Body of pancreas (tissue), 4 donors: Measurements from ENCODE around the gene FERMT1.

Experiments used
- POLR2A ChIP-seq, 3 donors: fragments of 450-650 bp; IDR thresholded peaks; one replicate each; pipeline ENCODE4 v1.6.1; 2016; ENCODE audit warnings: antibody characterized with exemption in 3 of 3, mild to moderate bottlenecking in 2 of 3
- TF ChIP-seq, protein P1 (sequence below), 7 experiments: fragments of 450-650 bp in 4 of 7; fragments of 200-600 bp in 3 of 7; sonication (generic) in 3 of 7; IDR thresholded peaks; one replicate each; pipeline ENCODE4 v1.5.1; 2016 to 2019; ENCODE audit warnings: antibody characterized with exemption in 7 of 7

DNA sequence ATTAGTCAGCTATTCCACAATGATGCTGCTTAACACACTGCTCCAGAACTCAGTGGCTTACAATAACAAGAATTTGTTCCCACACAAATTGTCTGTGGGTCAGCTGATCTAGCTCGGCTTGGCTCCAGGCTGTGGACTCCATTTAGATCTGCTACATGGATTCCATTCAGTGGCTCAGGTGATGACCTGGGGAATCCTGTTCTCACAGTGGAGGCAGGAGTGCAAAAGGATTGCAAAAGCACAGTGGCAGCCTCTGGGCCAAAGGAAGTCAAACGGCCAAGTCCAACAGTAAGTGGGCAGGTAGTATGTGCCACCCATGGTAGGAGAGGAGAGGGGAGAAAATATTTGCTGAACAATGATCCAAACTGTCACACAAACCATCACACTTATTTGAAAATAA lies 53.2 kb downstream of the FERMT1 start:
- TF ChIP-seq, protein P1, sequence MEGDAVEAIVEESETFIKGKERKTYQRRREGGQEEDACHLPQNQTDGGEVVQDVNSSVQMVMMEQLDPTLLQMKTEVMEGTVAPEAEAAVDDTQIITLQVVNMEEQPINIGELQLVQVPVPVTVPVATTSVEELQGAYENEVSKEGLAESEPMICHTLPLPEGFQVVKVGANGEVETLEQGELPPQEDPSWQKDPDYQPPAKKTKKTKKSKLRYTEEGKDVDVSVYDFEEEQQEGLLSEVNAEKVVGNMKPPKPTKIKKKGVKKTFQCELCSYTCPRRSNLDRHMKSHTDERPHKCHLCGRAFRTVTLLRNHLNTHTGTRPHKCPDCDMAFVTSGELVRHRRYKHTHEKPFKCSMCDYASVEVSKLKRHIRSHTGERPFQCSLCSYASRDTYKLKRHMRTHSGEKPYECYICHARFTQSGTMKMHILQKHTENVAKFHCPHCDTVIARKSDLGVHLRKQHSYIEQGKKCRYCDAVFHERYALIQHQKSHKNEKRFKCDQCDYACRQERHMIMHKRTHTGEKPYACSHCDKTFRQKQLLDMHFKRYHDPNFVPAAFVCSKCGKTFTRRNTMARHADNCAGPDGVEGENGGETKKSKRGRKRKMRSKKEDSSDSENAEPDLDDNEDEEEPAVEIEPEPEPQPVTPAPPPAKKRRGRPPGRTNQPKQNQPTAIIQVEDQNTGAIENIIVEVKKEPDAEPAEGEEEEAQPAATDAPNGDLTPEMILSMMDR (IDR thresholded peaks at IDR 0.05), result no peak
- TF ChIP-seq POLR2A (IDR thresholded peaks at IDR 0.05), result no peak
